Suprapubic skin (tissue), 4 donors: ENCODE data around the gene RPL27A. TPM values are rescaled to one million over a fixed set of nuclear protein-coding genes. Genes with fewer than 3 reads are reported as not detected.
A peak's percentile ranks its signal among the peaks of the same experiment; 100 is the strongest.

Source experiments
- DNase-seq, 2 donors: peaks; one replicate each; pipeline ENCODE4 v3.0.0-alpha.2; 2019; ENCODE audit warnings: low spot score in 2 of 2
- H3K27ac ChIP-seq: fragments of 200-600 bp; sonication (generic); one replicate; pipeline ENCODE4 v1.5.1; 2019
- H3K27me3 ChIP-seq: fragments of 200-600 bp; sonication (generic); one replicate; pipeline ENCODE4 v1.5.1; 2019
- H3K36me3 ChIP-seq: fragments of 200-600 bp; sonication (generic); one replicate; pipeline ENCODE4 v1.5.1; 2019
- H3K4me1 ChIP-seq: fragments of 200-600 bp; sonication (generic); one replicate; pipeline ENCODE4 v1.5.1; 2019
- H3K4me3 ChIP-seq: fragments of 200-600 bp; sonication (generic); one replicate; pipeline ENCODE4 v1.5.1; 2019; ENCODE audit warnings: mild to moderate bottlenecking
- H3K9me3 ChIP-seq: fragments of 200-600 bp; sonication (generic); one replicate; pipeline ENCODE4 v1.5.1; 2019
- EP300 ChIP-seq: sonication (generic); formaldehyde crosslinking; IDR thresholded peaks from one replicate; pipeline ENCODE4 v1.6.1; 2017; ENCODE audit warnings: antibody characterized with exemption
- POLR2A ChIP-seq, 2 donors: fragments of 450-650 bp; IDR thresholded peaks; one replicate each; pipeline ENCODE4 v1.6.1; 2017; ENCODE audit warnings: antibody characterized with exemption in 2 of 2, mild to moderate bottlenecking in 2 of 2, moderate library complexity in 2 of 2
- POLR2AphosphoS5 ChIP-seq, 3 donors: sonication (generic); formaldehyde crosslinking; IDR thresholded peaks; one replicate each; pipeline ENCODE4 v1.6.1; 2017; ENCODE audit warnings: antibody characterized with exemption in 3 of 3
- WGBS: methylation state at CpG from one replicate; pipeline ENCODE4 v1.1.5; 2018; 5-methylcytosine and 5-hydroxymethylcytosine counted together
- total RNA-seq, 4 donors: library from RNA; depleted of rRNA; stranded (reverse); fragments of >200 nt; gene quantifications; one replicate each; pipeline ENCODE4 v1.1.0, GENCODE V29; 2016
- TF ChIP-seq, protein P1 (sequence below), 2 donors: fragments of 200-600 bp in 1 of 2; fragments of 450-650 bp in 1 of 2; sonication (generic) in 1 of 2; IDR thresholded peaks; one replicate each; pipeline ENCODE4 v1.5.1; 2016 to 2019; ENCODE audit warnings: antibody characterized with exemption in 2 of 2, mild to moderate bottlenecking in 1 of 2, moderate library complexity in 1 of 2

RPL27A gene
- total RNA-seq, 4 donors from 2014 or later = 822 to 1,505 (median 1,124) TPM

DNA sequence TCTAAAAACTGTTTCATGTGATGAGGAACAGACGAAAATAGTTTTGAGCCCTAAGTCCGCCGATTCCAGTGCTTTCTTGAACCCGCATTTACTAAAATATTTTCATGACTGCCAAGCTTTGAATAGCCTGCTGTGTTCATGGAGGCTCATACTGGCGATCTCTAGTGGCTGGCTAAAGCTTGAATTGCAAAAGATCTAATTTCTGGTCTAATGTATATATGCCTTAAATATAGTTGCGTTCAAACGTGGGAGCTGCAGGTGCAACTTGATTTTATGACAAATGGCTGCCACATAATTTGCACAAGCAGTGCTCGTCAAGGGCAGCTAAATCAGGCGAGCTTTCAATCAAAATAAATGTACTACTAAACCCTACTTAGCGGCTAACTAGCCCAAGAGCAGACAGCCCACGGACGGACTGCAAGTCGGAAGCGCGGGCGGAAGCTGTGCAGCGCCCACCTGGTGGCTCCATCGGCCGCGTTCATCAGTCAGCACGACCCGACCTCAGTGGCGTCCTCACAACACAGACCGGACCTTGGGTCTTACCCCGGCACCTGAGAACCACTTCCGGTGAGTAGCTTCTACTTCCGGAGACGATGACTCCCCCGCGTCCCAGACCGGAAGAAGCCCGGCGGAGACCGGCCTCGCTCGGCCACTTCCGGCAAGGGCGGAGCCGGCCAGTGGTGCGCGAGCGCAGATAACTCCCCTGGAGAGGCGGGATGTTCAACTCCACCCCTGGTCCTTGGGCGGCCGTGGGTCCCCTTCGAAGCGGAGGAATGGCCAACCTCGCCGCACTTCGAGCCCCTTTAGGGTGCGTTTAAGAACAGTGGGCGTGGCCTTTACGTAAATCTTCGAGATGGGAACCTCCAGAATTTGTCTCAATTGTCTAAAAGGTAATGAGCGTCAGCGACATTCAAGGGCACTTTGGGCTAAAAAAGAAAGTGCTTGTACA, 6.1 kb downstream of the RPL27A start:
- Histone ChIP-seq H3K27me3 (no peaks in the 10 kb centered on the region), H3K4me1 (peaks cover 34% of the 10 kb centered on the region), H3K9me3 (no peaks in the 10 kb centered on the region), H3K36me3 (peaks cover 53% of the 10 kb centered on the region), H3K27ac (peak overlapping the region; percentile 72), H3K4me3 (peak overlapping the region; percentile 58)
- 3% methylated on average over 41 of the region's 56 CpGs for WGBS
- TF ChIP-seq POLR2AphosphoS5 (IDR thresholded peaks at IDR 0.05) = peak in 2 of 3 donors; percentile 83 to 88
- TF ChIP-seq POLR2A (IDR thresholded peaks at IDR 0.05) = no peak
- peak; percentile 96 for DNase-seq

DNA sequence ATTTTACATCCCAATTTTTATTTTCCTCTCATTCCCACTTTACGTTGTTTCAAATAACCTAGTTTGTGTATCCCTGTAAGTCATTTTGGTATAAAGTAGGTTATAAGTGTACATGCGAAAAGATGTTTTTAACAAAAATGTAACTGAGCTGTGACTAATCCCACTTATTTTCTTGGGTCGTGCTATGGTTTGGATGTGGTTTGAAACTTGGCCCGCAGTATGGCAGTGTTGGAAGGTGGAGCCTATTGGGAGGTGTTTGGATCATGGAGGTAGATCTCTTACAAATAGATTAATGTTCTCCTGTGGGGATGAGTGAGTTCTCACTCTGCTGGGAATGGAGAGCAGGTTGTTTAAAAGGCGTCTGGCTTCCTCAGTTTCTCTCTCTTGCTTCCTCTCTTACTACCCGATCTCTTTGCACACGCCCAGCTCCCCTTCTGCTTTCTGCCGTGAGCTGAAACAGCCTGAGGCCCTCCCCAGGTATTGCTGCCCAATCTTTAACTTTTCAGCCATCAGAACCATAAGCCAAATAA, 7.2 kb downstream of the RPL27A start:
- H3K27ac ChIP-seq = no peak overlapping the region
- peak overlapping the region; percentile 58 for H3K4me3 ChIP-seq
- H3K9me3 ChIP-seq = no peaks in the 10 kb centered on the region
- no peaks in the 10 kb centered on the region for H3K27me3 ChIP-seq
- TF ChIP-seq, protein P1, sequence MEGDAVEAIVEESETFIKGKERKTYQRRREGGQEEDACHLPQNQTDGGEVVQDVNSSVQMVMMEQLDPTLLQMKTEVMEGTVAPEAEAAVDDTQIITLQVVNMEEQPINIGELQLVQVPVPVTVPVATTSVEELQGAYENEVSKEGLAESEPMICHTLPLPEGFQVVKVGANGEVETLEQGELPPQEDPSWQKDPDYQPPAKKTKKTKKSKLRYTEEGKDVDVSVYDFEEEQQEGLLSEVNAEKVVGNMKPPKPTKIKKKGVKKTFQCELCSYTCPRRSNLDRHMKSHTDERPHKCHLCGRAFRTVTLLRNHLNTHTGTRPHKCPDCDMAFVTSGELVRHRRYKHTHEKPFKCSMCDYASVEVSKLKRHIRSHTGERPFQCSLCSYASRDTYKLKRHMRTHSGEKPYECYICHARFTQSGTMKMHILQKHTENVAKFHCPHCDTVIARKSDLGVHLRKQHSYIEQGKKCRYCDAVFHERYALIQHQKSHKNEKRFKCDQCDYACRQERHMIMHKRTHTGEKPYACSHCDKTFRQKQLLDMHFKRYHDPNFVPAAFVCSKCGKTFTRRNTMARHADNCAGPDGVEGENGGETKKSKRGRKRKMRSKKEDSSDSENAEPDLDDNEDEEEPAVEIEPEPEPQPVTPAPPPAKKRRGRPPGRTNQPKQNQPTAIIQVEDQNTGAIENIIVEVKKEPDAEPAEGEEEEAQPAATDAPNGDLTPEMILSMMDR (IDR thresholded peaks at IDR 0.05) = no peak
- TF ChIP-seq POLR2A (IDR thresholded peaks at IDR 0.05) (no peak), POLR2AphosphoS5 (IDR thresholded peaks at IDR 0.05) (no peak), EP300 (no peak)
- DNase-seq = peak; percentile 13 to 15
- H3K4me1 ChIP-seq = peaks cover 26% of the 10 kb centered on the region
- H3K36me3 ChIP-seq = peaks cover 54% of the 10 kb centered on the region
- WGBS = 75% methylated on average over 8 of the region's 8 CpGs

DNA sequence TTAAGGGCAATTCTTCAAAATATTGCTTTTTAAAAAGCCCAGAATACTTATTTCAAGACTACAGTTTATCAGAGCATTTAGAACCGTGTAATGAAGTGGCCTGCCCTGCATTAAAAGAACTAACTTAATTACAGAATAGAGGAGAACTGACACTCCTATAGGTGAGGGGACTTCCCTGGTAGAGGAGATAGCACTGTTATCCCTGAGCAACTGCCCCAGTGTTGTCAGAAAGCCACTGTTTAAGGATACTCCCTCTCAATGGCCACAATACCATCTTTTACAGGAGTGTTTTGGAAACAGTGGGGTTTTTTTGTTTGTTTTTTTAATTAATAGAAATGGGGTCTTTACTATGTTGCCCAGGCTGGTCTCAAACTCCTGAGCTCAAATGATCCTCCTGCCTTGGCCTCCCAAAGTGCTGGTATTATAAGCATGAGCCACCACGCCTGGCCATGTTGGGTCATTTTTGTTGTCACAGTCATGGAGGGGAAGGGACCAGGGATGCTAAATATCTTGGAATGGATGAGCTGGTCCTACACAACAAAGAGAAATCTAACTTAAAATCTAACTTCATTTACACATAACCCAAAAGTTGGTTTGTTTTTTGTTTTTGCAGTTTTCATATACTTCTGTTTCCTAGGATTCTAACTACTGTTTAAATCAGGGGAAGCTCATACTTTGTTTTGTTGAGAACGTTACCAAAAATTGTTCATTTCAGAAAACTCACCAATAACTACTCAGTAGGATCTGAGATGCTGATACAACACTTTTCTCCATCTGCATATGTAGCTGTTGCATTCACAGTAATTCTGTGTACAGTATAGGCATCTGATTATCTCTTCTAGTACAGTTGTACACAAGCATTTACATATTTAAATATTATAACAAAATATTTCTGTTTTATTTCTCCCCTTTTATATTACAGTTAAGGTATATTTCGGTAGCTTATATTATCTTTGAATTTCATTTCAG, 8.1 kb downstream of the RPL27A start:
- H3K36me3 ChIP-seq = peaks cover 53% of the 10 kb centered on the region
- peak; percentile 32 to 59 for DNase-seq
- TF ChIP-seq POLR2AphosphoS5 (IDR thresholded peaks at IDR 0.05) (no peak), POLR2A (IDR thresholded peaks at IDR 0.05) (no peak), EP300 (no peak)
- TF ChIP-seq, protein P1 (IDR thresholded peaks at IDR 0.05) = no peak

DNA sequence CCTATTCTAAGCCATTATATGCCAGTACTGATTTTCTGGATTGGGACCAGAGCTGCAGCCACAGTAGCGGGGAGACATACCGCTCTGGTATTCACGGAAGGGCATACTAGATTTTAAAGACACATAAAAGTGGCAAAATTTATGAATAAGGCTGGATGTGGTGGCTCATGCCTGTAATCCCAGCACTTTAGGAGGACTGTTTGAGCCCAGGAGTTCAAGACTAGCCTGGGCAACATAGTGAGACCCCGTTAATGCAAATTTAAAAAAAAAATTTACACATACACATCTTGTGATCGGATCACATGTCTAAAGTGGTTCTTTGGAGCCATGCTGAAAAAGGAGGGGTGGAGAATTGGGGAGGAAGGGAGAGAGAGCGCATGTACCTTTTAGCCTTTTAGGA, 9.0 kb downstream of the RPL27A start:
- H3K27ac ChIP-seq = no peak overlapping the region
- 83% methylated on average over 6 of the region's 6 CpGs for whole genome bisulfite sequencing
- peaks cover 21% of the 10 kb centered on the region for H3K4me1 ChIP-seq
- no peak overlapping the region for H3K4me3 ChIP-seq
- DNase-seq = peak; percentile 7 to 20
- peaks cover 53% of the 10 kb centered on the region for H3K36me3 ChIP-seq
- no peaks in the 10 kb centered on the region for H3K9me3 ChIP-seq
- no peaks in the 10 kb centered on the region for H3K27me3 ChIP-seq
- TF ChIP-seq EP300 = no peak
- no peak for TF ChIP-seq POLR2A (IDR thresholded peaks at IDR 0.05)
- TF ChIP-seq, protein P1 (IDR thresholded peaks at IDR 0.05) = no peak
- no peak for TF ChIP-seq POLR2AphosphoS5 (IDR thresholded peaks at IDR 0.05)

More for the DNA sequence above, 8.1 kb downstream of the RPL27A start:
- no peaks in the 10 kb centered on the region for H3K27me3 ChIP-seq
- H3K9me3 ChIP-seq = no peaks in the 10 kb centered on the region
- H3K4me3 ChIP-seq = no peak overlapping the region
- peaks cover 21% of the 10 kb centered on the region for H3K4me1 ChIP-seq
- 80% methylated on average over 4 of the region's 4 CpGs for WGBS
- H3K27ac ChIP-seq = no peak overlapping the region

DNA sequence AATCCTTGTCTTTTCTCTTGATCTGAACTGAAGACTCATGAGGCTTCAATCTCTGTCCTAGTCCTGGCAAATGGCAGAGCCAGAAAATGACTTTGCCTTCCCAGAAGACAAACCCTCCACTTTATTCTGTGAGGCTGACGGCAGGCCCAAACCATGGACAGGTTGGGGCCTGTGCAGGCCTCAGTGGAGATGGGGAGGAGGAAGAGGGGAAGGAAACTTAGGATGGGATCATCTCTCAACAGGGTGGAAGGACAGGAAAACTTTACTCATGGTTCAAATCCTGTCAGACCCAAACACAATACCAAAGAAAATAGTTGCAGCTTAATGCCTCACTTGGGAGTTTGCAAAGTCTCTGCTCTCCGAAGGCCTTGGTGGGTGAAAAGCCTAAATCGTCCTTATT, 9.8 kb downstream of the RPL27A start:
- no peaks in the 10 kb centered on the region for H3K9me3 ChIP-seq
- H3K27ac ChIP-seq = no peak overlapping the region
- H3K4me3 ChIP-seq = no peak overlapping the region
- TF ChIP-seq EP300 = no peak
- no peak for TF ChIP-seq POLR2AphosphoS5 (IDR thresholded peaks at IDR 0.05)
- peak in 1 of 2 donors; percentile 11 for DNase-seq
- H3K27me3 ChIP-seq = no peaks in the 10 kb centered on the region
- peaks cover 20% of the 10 kb centered on the region for H3K4me1 ChIP-seq
- peaks cover 56% of the 10 kb centered on the region for H3K36me3 ChIP-seq
- 44% methylated on average over 3 of the region's 3 CpGs for WGBS
